Kidney (tissue), 14 donors: ENCODE results near the gene ENPP3. TPM values are rescaled to one million over a fixed set of nuclear protein-coding genes. Genes with fewer than 3 reads are reported as not detected.

Source experiments
- DNase-seq, 5 donors: peaks; one replicate each; pipeline ENCODE4 v3.0.0-alpha.2; 2013 to 2020
- FAIRE-seq: peaks from 2 replicates; lab custom pipeline; 2012; peaks lifted over from hg19 to GRCh38; lab: Jason Lieb, UNC
- H3K27ac ChIP-seq, 2 donors: one replicate each; pipeline ENCODE4 v1.7.0; 2013; ENCODE audit warnings: low read depth in 2 of 2, low read length in 2 of 2, inconsistent platforms in 1 of 2
- H3K27me3 ChIP-seq: one replicate; pipeline ENCODE4 v1.7.1; 2013; ENCODE audit warnings: low read length, inconsistent platforms; ENCODE audit not compliant: control insufficient read depth, insufficient read depth
- H3K36me3 ChIP-seq, 3 donors: one replicate each; pipeline versions ENCODE4 v1.7.0 to v1.7.1; 2013; ENCODE audit warnings: low read length in 3 of 3, control low read depth in 1 of 3, inconsistent platforms in 1 of 3; ENCODE audit not compliant: insufficient read depth in 3 of 3, control insufficient read depth in 2 of 3
- H3K4me1 ChIP-seq, 3 donors: one replicate each; pipeline versions ENCODE4 v1.7.0 to v1.7.1; 2013; ENCODE audit warnings: low read length in 3 of 3, inconsistent platforms in 1 of 3, low read depth in 1 of 3; ENCODE audit not compliant: control insufficient read depth in 2 of 3, insufficient read depth in 2 of 3
- H3K4me3 ChIP-seq, 3 donors: one replicate each; pipeline versions ENCODE4 v1.7.0 to v1.8.1; 2013; ENCODE audit warnings: low read length in 3 of 3, control low read depth in 1 of 3, inconsistent platforms in 1 of 3
- H3K9ac ChIP-seq, 3 donors: one replicate each; pipeline versions ENCODE4 v1.7.0 to v1.7.1; 2013; ENCODE audit warnings: low read length in 3 of 3, control low read depth in 1 of 3, inconsistent platforms in 1 of 3
- H3K9me3 ChIP-seq, 3 donors: one replicate each; pipeline versions ENCODE4 v1.7.0 to v1.7.1; 2013; ENCODE audit warnings: low read length in 3 of 3, control low read depth in 1 of 3, inconsistent platforms in 1 of 3; ENCODE audit not compliant: control insufficient read depth in 2 of 3, insufficient read depth in 1 of 3
- CTCF ChIP-seq: IDR thresholded peaks from 3 replicates; pipeline ENCODE4 v1.5.1; 2012; ENCODE audit warnings: mild to moderate bottlenecking, moderate library complexity, borderline replicate concordance; ENCODE audit not compliant: insufficient read depth; ENCODE audit errors: extremely low read depth
- intact Hi-C: fragments of 100-400 bp; cut with DNase I; formaldehyde crosslinking; loops from one replicate; pipeline ENCODE4 v1.11.1; 2022
- polyA plus RNA-seq: library from polyadenylated mRNA; stranded (reverse); fragments of 350-450 nt; fragmentation: Illumina TruSeq; extraction: RNeasy Lipid Tissue Mini Kit (QIAGEN cat#74804); gene quantifications from one replicate; pipeline ENCODE4 v1.2.3, GENCODE V29; 2014; ENCODE audit warnings: low read depth, low replicate concordance; ENCODE audit not compliant: insufficient read depth
- total RNA-seq: library from RNA; stranded (reverse); fragmentation: NEBNext Ultra II Directional; extraction: Animal tissue kit (Norgen Biotek cat#: 25700); gene quantifications from one replicate; pipeline ENCODE4 v1.2.1, GENCODE V29; 2021
- donor health status: control.
- donor health status: control.
- donor health status: control.
- donor health status: control.
- donor health status: control.
- donor health status: DM: yes; HTN: yes; CAD: no.
- donor health status: Normal renal cell carcinoma (clear cell type).

ENPP3 gene
- total and polyA plus RNA-seq, 2 donors from 2014 or later = 2.0 to 2.5 TPM

- no peaks in the 10 kb centered on the region for H3K4me1 ChIP-seq
Measured at GRCh38 chr6:131657222-131657621, 20.1 kb downstream of the ENPP3 start.

DNA sequence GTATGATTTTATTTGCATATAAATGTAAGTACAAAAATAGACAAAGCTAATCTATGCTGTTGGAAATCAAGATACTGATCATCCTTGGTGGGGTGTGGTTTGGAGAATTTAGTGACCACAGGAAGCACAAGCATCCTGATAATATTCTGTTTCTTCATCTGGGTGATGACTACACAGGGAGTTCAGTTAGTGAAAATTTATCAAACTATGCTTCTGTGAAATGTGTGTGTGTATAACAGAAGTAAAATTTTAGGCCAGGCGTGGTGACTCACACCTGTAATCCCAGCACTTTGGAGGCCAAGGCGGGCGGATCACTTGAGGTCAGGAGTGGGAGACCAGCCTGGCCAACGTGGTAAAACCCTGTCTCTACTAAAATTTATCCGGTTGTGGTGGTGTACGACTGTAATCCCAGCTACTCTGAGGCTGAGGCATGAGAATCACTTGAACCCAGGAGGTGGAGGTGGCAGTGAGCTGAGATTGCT is 20.6 kb downstream of the ENPP3 start:
- DNase-seq (no peak), FAIRE-seq (no peak)
- Histone ChIP-seq H3K27ac (no peak overlapping the region), H3K4me3 (no peak overlapping the region), H3K27me3 (no peaks in the 10 kb centered on the region), H3K4me1 (no peaks in the 10 kb centered on the region), H3K36me3 (peaks cover 0 to 3% (median 0%) of the 10 kb centered on the region in 3 donors), H3K9ac (no peak overlapping the region), H3K9me3 (no peaks in the 10 kb centered on the region)
- no peak for TF ChIP-seq CTCF
- intact Hi-C loops = no loop called here

More at GRCh38 chr6:131657222-131657621, 20.1 kb downstream of the ENPP3 start:
- Histone ChIP-seq H3K4me3 (no peak overlapping the region), H3K36me3 (peaks cover 0 to 6% (median 0%) of the 10 kb centered on the region in 3 donors), H3K9me3 (no peaks in the 10 kb centered on the region), H3K9ac (no peak overlapping the region), H3K27ac (no peak overlapping the region), H3K27me3 (no peaks in the 10 kb centered on the region)
- TF ChIP-seq CTCF = no peak
- DNase-seq (no peak), FAIRE-seq (no peak)
- intact Hi-C loops = no loop called here

DNA sequence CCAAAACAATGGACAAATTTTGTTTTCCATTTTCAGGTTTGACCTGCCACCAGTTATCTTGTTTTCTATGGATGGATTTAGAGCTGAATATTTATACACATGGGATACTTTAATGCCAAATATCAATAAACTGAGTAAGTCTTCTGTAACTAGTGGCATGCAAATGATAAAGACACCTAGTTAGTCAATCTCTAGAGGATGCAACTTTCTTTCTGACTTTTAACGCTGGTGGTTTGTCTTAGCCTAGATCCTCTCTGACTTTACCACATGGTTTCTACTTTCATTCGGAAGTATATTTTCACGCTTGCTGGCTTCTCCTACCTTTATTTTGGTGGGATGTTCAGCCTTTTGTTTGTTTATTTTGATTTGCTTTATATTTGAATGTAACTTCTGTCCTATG is 21.2 kb downstream of the ENPP3 start:
- no peak for TF ChIP-seq CTCF
- FAIRE-seq = no peak

DNA sequence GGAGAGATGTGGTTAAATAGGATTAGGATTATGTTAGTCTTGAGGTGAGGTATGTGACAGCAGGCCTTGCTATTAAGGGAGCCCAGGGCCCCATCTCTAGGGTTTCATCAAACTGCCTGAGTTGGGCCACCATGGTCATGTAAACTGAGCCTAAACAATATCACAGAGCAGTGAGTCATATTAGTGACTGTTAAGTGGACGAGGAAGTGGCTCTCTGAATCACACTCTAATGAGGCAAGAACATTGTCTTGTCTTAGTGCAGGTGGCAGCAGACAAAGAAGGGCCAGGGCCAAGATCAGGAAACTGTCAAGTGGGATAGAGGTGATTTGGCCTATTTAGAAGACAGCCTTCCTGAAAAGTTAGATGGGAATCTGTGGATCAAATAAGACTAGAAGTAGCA is 23.1 kb downstream of the ENPP3 start:
- DNase-seq (no peak), FAIRE-seq (no peak)
- no peaks in the 10 kb centered on the region for H3K9me3 ChIP-seq
- H3K36me3 ChIP-seq = no peaks in the 10 kb centered on the region
- no peaks in the 10 kb centered on the region for H3K4me1 ChIP-seq
- no peak overlapping the region for H3K9ac ChIP-seq
- intact Hi-C loops = no loop called here
- H3K27ac ChIP-seq = no peak overlapping the region
- H3K4me3 ChIP-seq = no peak overlapping the region
- H3K27me3 ChIP-seq = no peaks in the 10 kb centered on the region
- no peak for TF ChIP-seq CTCF

More for the DNA sequence above, 21.2 kb downstream of the ENPP3 start:
- DNase-seq = no peak
- Histone ChIP-seq H3K4me3 (no peak overlapping the region), H3K9me3 (no peaks in the 10 kb centered on the region), H3K4me1 (no peaks in the 10 kb centered on the region), H3K27me3 (no peaks in the 10 kb centered on the region), H3K36me3 (peaks cover 0 to 3% (median 0%) of the 10 kb centered on the region in 3 donors), H3K9ac (no peak overlapping the region), H3K27ac (no peak overlapping the region)
- intact Hi-C loops = no loop called here
